ENCODE data around the gene RNGTT.

Gene RNGTT

DNA sequence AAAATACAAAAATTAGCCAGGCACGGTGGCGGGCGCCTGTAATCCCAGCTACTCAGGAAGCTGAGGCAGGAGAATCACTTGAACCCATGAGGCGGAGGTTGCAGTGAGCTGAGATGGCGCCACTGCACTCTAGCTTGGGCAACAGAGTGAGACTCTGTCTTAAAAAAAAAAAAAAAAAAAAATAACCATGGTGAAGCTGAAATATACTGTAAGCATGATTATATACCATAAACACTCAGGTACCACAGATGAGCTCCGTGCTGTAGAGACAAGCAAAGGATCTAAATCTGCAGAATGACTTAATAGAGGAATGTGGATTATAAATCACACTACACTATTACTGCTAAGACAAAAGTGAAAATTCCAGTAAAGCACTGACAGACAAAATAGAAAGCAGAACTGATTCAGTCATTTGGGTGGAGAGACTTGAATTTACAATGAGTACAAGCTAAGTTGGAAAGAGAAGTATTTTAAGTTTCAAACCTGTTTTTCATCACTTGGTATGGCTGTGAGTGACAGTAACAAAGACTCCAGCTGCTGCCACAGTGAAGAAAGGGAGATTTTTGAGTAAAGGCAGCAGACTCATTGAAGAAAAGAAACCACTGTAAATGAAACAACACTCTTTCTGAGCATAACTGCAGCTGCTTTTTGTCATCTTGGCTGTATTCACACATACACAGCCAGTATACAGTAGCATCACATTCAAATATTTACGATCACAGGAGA is 322.1 kb downstream of the RNGTT start:
- H3K4me3 ChIP-seq (ENCODE audit: low read length) = no peak overlapping the region
- no peak for DNase-seq (ENCODE audit: low read depth, low spot score)

DNA sequence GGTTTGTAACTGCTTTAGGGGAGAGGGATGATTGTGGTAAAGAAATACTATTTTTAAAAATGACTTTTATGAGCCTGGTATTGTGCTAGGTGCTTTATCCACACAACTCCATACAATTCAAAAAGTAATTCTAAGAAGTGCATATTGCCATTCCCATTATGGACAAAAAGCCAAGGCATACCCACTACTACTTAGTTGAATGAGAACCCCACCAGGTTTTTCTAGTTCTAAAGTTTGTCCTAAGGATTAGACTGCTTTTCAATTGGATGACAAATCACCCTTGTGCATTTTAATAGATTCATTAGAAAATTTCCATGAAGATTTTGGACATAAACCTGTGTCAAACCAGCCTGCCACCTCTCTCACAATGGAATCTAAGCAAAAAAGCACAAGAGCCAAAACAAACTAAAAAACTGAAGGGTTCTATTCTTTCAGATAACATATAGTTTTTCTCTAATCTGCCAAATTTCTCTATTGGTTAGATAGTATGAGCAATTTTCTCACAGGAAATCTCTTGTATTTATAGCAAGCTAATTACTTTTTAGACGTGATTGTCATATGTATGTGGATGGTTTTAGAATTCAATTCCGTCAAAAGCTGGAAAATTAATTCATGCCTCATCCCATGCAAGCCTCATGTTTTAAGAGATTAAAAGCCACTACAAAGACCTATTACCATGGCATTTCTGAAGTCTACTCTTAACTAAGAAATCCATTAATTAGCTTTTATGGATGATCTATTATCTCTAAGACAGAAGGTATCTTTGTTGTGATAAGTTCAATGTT is 325.5 kb downstream of the RNGTT start:
- no peak overlapping the region for H3K4me3 ChIP-seq (ENCODE audit: low read length)
- DNase-seq (ENCODE audit: low read depth, low spot score) = no peak

DNA sequence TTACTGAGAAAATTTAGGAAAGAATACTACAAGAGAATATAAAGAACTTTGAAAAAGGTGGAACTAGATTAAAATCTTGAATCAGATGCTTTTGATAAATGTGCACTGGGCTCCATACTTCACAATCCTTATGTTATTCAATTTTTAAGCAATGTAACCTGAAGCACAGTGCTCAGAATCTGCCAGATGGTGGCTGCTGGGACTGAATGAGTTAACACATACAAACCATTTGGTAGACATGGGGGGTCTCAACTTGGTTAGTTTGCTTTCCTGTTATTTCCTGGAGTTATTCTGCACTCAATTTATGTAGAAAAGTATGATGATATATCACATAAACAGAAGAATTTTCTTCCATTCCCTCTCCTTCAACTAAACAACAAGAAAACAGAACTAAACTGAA is 326.5 kb downstream of the RNGTT start:
- DNase-seq (ENCODE audit: low read depth, low spot score) = no peak
- H3K4me3 ChIP-seq (ENCODE audit: low read length) = no peak overlapping the region

DNA sequence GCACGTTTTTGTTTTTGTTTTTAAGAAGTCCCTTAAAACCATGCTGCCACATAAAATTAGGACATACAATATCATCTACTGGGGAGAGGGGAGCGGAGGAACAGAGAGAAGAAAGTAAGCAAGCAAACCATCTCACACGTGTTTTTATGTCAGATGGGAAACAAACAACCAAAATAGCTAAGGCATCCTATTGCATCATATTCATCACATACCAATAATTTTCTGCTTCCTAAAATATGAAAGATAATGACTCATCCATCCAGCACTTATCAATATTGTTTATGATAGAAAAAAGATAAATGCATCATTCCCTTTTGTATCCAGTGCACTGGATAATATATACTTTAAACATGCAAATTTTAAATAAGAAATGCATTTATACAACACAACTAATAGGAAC is 329.6 kb downstream of the RNGTT start:
- H3K4me3 ChIP-seq (ENCODE audit: low read length) = no peak overlapping the region
- DNase-seq (ENCODE audit: low read depth, low spot score) = no peak

DNA sequence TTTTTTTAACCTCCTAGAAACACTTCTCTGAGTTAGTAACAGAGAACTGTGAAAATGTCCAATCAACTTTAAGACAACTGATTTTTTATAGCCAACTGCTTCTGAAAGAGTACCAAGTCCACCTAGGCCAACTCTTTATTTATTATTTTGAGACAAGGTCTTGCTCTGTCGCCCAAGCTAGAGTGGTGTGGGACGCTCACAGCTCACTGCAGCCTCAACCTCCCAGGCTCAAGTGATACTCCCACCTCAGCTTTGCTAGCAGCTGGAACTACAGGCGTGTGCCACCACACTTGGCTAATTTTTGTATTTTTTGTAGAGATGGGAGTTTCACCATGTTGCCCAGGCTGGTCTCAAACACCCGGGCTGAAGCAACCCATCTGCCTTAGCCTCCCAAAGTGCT is 331.6 kb downstream of the RNGTT start:
- H3K4me3 ChIP-seq (ENCODE audit: low read length) = no peak overlapping the region
- no peak for DNase-seq (ENCODE audit: low read depth, low spot score)

DNA sequence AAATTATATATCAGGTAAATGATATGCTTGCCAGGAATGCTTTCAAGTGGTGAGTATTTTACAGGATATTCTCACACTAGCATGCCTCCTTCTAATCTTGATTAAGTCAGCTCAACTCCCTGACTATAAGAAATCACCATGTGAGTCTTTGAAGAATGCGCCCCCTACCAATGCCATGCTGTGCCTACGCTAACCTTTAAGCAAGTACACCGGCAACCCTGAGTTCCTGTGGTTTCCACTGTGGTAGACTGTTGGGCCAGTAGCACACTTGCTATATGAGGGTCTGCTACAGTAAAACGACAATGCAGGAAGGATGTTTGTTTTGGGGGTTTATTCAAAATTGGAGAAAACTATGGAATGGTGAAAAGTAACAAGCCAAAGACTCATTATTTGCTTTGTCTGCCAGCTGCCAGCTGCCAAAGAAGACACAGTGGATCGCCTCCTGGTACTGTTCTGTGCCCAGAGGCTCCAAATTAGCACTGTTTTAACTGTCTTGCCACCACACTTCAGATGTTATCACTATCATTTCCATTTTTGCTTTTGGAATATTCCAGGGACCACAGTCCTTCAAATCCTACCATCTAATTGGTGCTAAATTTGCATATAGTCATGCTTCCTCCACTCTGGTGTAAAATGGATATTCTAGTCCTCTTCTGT is 333.5 kb downstream of the RNGTT start:
- H3K4me3 ChIP-seq (ENCODE audit: low read length) = peak overlapping the region; percentile 0; the same call in 1 of the 2 replicates
- DNase-seq (ENCODE audit: low read depth, low spot score) = peak; percentile 97

DNA sequence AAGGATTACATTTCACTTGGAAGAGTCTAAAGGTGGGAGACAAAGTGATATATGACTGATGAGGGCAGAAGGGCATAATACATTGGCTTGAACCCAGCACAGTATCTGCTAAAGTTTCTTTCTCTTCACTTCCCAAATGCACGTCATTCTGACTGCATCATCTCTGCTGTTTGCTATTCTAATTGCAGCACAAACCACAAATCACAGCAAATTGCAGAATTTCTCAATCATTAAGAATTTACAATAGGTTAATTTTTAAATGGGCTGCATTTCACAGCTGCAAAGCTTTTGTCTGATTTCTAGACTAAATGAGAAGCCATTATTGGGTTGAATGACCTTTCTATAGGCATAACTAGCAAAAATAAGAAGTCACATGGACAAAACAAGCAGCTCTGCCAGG is 337.0 kb downstream of the RNGTT start:
- no peak overlapping the region for H3K4me3 ChIP-seq (ENCODE audit: low read length)
- no peak for DNase-seq (ENCODE audit: low read depth, low spot score)

DNA sequence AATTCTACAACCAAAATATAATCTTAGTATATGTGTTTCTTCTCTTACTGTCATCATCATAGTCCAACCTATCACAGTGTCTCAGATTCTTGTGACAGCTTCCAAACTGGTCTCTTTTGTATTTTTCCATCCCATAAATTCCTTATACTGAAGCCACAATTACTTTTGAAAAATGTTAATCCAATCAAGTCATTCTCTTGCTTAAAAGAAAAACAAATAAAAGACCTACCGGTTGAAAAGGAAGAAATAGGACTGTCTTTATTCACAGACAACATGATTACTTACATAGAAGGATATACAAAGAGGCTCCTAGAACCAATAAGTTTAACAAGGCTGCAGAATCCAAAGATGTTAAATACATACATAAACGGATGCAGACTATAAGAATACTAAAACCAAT is 339.9 kb downstream of the RNGTT start:
- no peak for DNase-seq (ENCODE audit: low read depth, low spot score)
- H3K4me3 ChIP-seq (ENCODE audit: low read length) = no peak overlapping the region

DNA sequence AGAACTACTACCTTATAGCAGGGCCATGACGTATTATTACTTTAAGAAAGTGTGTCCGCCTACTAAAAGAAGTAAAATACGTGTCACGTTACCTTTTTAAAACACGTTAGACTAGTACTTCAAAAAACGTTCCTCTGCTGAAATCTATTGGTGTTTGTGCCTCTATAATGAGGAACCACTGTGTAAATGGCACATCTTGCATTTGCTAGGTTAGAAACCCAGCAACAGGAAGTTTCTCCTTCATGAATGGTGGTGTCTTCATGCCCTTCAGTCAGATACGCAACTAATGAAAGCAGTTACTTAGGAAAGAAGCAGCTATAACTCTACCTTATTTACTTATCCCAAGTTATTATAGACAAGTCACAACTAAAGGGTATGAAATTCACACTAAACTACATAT is 343.5 kb downstream of the RNGTT start:
- no peak overlapping the region for H3K4me3 ChIP-seq (ENCODE audit: low read length)
- DNase-seq (ENCODE audit: low read depth, low spot score) = no peak

DNA sequence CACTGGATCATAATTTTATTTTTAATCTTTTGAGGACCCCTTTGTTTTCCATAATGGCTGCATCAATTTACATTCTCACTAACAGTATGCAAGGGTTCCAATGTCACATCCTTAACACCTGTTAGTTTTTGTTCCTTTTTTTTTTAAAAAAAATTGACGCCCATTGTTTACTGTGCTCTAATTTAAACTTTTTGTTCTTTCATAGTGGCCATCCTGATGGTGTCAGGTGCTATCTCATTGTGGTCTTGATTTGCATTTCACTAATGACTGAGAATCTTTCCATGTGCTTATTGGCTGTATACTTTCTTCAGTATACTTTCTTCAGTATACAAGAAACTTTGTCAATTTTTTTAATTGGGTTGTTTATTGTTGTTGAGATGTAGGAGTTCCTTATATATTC is 347.0 kb downstream of the RNGTT start:
- no peak overlapping the region for H3K4me3 ChIP-seq (ENCODE audit: low read length)
- DNase-seq (ENCODE audit: low read depth, low spot score) = no peak

DNA sequence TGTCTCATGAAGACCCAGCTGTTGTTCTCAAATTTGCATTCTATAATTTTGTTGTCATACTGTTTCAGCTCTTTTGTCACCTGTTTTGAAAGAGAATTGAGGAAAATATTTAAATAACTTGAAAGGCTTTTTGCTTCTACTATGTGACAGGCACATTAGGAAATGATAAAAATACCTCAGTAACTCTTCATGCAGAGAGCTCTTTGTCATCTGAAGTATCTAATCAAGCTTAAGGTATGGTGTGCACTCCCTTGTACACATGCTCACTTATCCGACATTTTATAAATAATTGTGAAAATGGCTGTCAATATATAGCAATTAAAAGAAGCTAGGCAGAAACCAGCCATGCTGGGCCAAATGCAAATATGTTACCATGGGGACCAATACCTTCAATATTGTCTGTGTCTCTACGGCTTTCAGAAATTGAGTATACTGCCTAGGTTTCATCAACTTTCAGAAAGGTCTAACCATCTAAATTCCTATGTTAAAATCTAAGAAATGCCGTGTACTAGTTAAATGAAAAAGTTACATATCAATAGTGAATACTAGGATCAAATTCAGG is 349.0 kb downstream of the RNGTT start:
- no peak for DNase-seq (ENCODE audit: low read depth, low spot score)
- no peak overlapping the region for H3K4me3 ChIP-seq (ENCODE audit: low read length)

DNA sequence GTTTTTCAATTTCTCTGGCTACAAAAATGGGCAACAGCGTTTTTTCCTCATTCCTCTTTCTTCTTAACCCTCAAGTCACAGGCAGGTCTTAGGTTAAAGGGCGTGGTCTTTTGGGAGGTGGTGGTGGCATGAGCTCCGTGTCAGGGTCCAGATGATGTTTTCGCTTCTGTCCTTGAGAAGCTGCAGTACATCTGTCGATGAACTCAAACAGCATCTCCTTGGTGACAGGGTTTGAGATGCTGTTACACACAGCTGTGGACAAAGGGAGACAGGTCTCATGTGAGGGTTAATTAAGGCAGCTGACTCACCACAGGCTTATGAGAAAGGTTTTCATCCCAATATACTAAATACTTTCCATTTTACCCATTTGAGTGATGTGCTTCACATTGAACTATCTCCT is 350.8 kb downstream of the RNGTT start:
- DNase-seq (ENCODE audit: low read depth, low spot score) = no peak
- H3K4me3 ChIP-seq (ENCODE audit: low read length) = no peak overlapping the region

DNA sequence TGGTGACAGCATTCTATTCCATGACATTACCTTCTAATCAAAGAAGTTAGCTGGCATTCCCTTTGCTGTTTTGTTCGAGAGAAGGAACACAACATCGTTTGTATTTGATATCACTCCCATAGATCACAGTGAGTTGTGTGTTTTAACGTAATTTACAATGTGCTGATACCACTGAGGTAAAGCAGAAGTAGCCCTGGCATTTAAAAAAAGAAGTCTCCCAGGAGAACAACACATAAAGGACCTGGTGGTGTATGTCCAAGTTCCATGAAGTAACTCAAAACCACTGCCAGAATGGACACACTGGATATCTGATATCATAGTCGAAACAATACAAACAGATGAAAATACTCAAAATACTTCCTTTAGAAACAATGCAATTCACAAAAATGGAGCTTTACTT is 351.7 kb downstream of the RNGTT start:
- DNase-seq (ENCODE audit: low read depth, low spot score) = no peak
- H3K4me3 ChIP-seq (ENCODE audit: low read length) = no peak overlapping the region

DNA sequence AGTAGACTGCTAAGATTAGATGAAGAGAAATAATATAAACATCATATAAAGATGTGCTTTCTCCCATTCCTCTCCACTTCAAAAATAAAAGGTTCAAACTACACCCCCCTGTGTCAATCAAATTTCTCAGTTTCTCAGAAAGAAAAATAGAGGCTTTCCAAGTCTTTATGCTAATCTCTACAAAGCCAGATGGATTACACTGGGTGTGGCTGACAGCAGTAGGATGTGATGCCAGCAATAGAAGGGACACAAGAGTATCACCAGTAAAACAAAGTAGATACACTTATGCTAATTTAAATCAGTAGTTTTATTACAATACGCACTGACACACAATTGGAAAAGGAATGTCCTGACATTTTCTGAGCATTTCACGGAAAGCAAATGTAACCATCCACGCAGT is 353.4 kb downstream of the RNGTT start:
- DNase-seq (ENCODE audit: low read depth, low spot score) = no peak
- H3K4me3 ChIP-seq (ENCODE audit: low read length) = no peak overlapping the region

DNA sequence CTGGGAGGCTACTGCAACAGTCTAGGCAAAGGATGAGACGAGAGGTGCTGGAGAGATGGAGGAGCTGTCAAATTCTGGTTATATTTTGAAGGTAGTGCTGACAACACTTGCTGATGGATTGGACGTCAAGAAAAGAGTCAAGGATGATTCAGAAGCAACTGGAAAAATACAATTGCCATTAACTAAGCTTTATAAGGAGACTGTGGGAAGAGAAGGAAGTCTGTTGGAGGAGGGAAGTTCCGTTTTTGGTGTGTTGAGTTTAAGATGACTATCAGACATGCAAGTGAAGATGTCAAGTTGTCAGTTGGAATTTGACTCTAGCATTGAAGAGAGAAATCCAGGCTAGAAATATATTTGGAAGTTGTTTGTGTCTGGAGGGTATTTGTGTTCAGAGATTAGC is 358.1 kb downstream of the RNGTT start:
- H3K4me3 ChIP-seq (ENCODE audit: low read length) = no peak overlapping the region
- no peak for DNase-seq (ENCODE audit: low read depth, low spot score)

DNA sequence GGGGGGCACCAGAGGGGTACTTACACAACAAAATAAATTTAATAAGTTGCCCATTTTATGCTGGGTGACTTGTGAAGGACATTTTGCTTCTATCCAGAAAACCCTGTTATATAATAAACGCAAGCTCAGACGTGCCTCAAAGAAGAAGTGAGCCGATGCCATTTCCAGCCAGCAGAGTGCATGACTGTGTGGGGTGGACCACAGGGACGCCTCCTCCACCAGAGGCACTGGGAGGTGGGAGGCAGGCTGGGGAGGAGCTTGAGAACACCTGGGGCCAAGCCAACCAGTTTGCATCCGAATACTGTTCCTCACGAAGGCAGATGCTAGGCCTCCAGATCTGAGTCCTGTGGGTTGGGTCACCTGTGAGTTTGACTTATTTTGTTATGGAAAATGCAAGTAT is 363.8 kb downstream of the RNGTT start:
- DNase-seq (ENCODE audit: low read depth, low spot score) = peak; percentile 20
- H3K4me3 ChIP-seq (ENCODE audit: low read length) = no peak overlapping the region

DNA sequence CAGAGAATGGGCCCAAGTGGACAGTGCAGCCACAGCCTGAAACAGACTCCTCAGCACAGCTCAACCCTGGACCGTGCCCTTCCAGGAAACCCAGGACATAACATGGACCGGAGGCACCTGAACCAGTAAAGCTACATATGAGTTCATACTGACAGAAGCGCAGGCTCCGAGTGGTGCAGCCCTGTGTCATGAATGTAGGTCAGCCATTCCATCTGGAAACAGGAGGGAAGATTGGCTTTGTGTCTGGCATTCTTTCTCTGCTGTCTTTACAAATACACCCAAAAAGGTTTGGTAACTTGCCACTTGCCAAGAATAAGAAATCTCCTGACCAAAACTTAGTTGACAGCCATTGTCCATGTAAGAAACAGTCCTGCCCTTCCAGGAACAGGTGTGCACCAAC is 366.6 kb downstream of the RNGTT start:
- H3K4me3 ChIP-seq (ENCODE audit: low read length) = no peak overlapping the region
- no peak for DNase-seq (ENCODE audit: low read depth, low spot score)

DNA sequence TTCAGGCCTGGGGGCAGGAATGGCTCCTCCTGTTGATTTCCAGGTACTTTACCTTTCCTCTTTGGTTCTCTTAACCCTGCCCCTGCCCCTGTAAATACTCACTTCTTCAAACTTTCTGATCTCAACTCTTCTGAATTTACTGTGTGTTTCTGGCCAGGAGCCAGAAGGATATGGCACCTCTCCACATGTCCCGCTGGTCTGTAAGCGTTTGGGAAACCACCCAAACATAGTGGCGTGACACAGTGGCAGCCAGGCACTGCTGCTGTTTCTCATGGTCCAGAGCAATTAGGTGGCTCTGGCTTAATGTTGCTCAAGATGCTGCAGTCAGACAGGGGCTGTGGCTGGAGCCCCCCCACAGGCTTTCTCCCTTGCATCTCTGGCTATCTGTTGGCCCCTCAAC is 374.5 kb downstream of the RNGTT start:
- no peak overlapping the region for H3K4me3 ChIP-seq (ENCODE audit: low read length)
- DNase-seq (ENCODE audit: low read depth, low spot score) = no peak

DNA sequence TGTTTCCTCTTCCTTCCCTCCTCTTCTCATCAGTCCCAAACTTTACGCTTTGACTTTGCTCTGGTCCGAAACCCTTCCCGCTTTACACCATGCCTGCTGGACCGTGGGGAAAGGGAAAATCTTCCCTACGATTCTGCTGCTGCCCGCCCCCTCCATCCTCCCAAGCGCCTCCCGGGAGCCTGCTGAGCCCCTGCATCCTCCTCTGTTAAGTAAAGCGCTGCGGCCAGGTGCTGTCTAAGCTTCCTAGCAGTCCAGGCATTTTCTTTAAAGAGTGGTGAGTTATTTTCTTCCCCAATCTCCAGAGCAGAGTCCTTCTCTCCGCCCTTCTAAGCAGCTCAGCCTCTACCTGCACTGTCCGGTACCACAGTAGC is 376.3 kb downstream of the RNGTT start:
- no peak for DNase-seq (ENCODE audit: low read depth, low spot score)
- H3K4me3 ChIP-seq (ENCODE audit: low read length) = no peak overlapping the region

All from Jurkat, Clone E6-1 (cell line).